K562 (cell line): ENCODE data around the gene IGFBP4.

Experiments used
- MEF2A ChIP-seq: IDR thresholded peaks from 2 replicates; pipeline ENCODE4 v1.6.1; 2011; ENCODE audit warnings: low read depth, mild to moderate bottlenecking, low read length, moderate library complexity; ENCODE audit not compliant: control insufficient read depth
- NFIC ChIP-seq: fragments of 450-650 bp; IDR thresholded peaks from 2 replicates; pipeline ENCODE4 v1.6.1; 2017; ENCODE audit warnings: mild to moderate bottlenecking, inconsistent platforms
- POLR2AphosphoS5 ChIP-seq: IDR thresholded peaks from 2 replicates; pipeline ENCODE4 v1.6.1; 2011; ENCODE audit warnings: mild to moderate bottlenecking, low read depth, low read length, moderate library complexity; ENCODE audit not compliant: control insufficient read depth, insufficient read depth
- PTBP1 ChIP-seq: fragments of 200-400 bp; formaldehyde crosslinking; IDR thresholded peaks from 2 replicates; pipeline ENCODE4 v1.6.1; 2017; ENCODE audit warnings: low read depth, low read length
- PTTG1 ChIP-seq: fragments of 450-650 bp; IDR thresholded peaks from 2 replicates; pipeline ENCODE4 v1.6.1; 2016; ENCODE audit warnings: low read depth, mild to moderate bottlenecking, missing genetic modification characterization, missing compliant biosample characterization
- SNAPC5 ChIP-seq: fragments of 250-450 bp; sonication (Bioruptor Pico); IDR thresholded peaks from 2 replicates; pipeline ENCODE4 v1.8.0; 2021; ENCODE audit warnings: moderate library complexity, mild to moderate bottlenecking, inconsistent platforms
- TAF1 ChIP-seq: IDR thresholded peaks from 2 replicates; pipeline ENCODE4 v1.6.1; 2011; ENCODE audit warnings: mild to moderate bottlenecking, low read length, moderate library complexity; ENCODE audit not compliant: insufficient read depth, control insufficient read depth, severe bottlenecking; ENCODE audit errors: extremely low read depth
- TF ChIP-seq, protein P1 (sequence below), 3 experiments: IDR thresholded peaks in 2 of 3; conservative IDR thresholded peaks in 1 of 3; 2 replicates each; pipeline ENCODE4 v1.5.1; 2011 to 2012; ENCODE audit warnings: low read length in 3 of 3, mild to moderate bottlenecking in 3 of 3, control low read depth in 2 of 3, improper control_type of control experiment in 1 of 3, inconsistent platforms in 1 of 3, low read depth in 1 of 3, mixed read lengths in 1 of 3, moderate library complexity in 1 of 3; ENCODE audit not compliant: insufficient read depth in 2 of 3
- TF ChIP-seq, protein P2 (sequence below): sonication (generic); formaldehyde crosslinking; IDR thresholded peaks from 2 replicates; pipeline ENCODE4 v1.8.1; 2023; ENCODE audit warnings: mild to moderate bottlenecking, missing genetic modification reagents

- TF ChIP-seq TAF1, result no peak
- TF ChIP-seq, protein P1, sequence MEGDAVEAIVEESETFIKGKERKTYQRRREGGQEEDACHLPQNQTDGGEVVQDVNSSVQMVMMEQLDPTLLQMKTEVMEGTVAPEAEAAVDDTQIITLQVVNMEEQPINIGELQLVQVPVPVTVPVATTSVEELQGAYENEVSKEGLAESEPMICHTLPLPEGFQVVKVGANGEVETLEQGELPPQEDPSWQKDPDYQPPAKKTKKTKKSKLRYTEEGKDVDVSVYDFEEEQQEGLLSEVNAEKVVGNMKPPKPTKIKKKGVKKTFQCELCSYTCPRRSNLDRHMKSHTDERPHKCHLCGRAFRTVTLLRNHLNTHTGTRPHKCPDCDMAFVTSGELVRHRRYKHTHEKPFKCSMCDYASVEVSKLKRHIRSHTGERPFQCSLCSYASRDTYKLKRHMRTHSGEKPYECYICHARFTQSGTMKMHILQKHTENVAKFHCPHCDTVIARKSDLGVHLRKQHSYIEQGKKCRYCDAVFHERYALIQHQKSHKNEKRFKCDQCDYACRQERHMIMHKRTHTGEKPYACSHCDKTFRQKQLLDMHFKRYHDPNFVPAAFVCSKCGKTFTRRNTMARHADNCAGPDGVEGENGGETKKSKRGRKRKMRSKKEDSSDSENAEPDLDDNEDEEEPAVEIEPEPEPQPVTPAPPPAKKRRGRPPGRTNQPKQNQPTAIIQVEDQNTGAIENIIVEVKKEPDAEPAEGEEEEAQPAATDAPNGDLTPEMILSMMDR (IDR thresholded peaks at IDR 0.05 in 2 of 3, conservative IDR thresholded peaks at IDR 0.05 in 1 of 3; ENCODE audit: insufficient read depth in 2 of 3, low read depth in 1 of 3, low read length in 3 of 3), result no peak
- TF ChIP-seq, protein P2, sequence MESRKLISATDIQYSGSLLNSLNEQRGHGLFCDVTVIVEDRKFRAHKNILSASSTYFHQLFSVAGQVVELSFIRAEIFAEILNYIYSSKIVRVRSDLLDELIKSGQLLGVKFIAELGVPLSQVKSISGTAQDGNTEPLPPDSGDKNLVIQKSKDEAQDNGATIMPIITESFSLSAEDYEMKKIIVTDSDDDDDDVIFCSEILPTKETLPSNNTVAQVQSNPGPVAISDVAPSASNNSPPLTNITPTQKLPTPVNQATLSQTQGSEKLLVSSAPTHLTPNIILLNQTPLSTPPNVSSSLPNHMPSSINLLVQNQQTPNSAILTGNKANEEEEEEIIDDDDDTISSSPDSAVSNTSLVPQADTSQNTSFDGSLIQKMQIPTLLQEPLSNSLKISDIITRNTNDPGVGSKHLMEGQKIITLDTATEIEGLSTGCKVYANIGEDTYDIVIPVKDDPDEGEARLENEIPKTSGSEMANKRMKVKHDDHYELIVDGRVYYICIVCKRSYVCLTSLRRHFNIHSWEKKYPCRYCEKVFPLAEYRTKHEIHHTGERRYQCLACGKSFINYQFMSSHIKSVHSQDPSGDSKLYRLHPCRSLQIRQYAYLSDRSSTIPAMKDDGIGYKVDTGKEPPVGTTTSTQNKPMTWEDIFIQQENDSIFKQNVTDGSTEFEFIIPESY (CRISPR knock-in tag), result no peak
- TF ChIP-seq PTTG1 (tag), result no peak
- TF ChIP-seq POLR2AphosphoS5, result no peak
- TF ChIP-seq MEF2A, result no peak
- no peak for TF ChIP-seq NFIC
- TF ChIP-seq SNAPC5 (CRISPR knock-in tag), result no peak
- TF ChIP-seq PTBP1, result no peak
Observed at GRCh38 chr17:40462343-40463121, 19.3 kb downstream of the IGFBP4 start.
